CD4-positive, alpha-beta T cell treated with Interleukin-17A for 4 hours (primary cell): ENCODE measurements around the gene PDIA2.
"Not testable (repeated sequence)": the region's sequence is repeated elsewhere in the genome, so short reads cannot be mapped to it uniquely, and the experiment has no call there.

ENCODE experiments used
- DNase-seq: peaks from one replicate; pipeline ENCODE4 v3.0.0-alpha.2; 2020; ENCODE audit warnings: mixed read lengths

The PDIA2 gene

DNA sequence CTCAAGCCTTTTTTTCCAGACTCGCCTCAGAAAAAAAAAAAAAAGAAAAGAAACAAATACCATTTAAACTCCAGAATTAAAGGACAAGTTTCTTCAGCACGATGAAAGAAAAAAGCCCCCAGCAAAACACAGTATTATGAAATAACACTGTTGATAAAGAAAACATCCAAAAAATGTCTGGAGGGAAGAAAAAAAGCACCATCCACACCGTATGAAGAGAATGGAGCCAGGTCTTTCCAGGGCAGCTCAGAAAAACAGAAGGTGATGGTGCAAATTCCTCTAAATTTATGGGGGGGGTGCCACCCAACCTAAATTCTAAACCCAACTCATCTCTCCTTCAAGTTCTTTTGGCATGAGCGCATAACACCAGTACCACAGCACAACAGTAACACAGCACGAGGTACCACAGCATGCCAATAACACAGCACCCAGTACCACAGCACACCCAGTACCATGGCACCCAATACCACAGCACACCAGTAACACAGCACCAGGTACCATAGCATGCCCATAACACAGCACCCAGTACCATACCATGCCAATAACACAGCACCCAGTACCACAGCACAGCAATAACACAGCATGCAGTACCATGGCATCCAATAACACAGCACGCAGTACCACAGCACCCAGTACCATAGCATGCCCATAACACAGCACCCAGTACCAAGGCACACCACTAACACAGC, 50.6 kb downstream of the PDIA2 start:
- DNase-seq: no peak

- DNase-seq: not testable (repeated sequence)
These were observed 51.3 kb downstream of the PDIA2 start for GRCh38 chr16:334164-334832.

DNA sequence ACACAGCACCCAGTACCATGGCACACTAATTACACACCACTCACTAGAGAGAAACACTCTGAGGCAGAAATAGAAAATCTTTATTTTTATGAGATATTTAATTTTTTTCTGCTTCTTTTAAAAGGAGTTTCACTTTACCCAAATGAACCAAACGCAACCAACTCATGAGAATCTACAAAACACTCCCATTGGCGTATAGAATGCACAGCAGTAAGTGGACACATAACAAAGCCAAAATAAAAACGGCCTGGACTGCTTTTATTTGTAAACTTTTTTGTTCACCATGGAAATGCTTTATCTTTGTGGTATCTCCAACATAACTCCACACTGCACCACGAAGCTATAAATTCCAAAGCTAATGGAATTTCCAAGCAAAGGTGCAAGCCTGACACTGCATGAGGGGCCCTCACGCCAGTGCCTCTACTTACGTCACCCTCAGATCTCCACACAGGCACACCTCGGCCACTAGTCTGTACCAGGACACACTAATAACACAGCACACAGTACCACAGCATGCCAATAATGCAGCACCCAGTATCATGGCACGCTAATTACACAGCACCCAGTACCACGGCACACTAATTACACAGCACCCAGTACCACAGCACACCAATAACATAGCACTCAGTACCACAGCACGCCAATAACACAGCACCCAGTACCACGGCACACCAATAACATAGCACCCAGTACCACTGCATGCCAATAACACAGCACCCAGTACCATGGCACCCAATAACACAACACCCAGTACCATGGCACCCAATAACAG, 52.1 kb downstream of the PDIA2 start:
- not testable (repeated sequence) for DNase-seq

DNA sequence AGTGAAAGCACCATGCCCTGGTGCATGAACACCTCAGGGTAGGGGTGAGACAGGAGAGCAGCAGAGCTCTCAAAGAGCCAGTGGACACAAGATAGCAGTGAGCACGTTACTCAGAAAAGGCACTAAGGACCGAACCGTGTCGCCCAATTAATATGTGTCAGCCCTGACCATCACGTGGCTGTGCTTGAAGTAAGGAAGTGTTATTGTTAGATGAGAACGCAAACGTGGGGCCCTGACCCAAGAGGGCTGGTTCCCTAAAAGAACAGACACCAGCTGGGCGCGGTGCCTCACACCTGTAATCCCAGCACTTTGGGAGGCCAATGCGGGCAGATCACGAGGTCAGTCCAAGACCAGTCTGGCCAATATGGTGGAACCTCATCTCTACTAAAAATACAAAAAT, 53.3 kb downstream of the PDIA2 start:
- no peak for DNase-seq
